NOMO-1 treated with DMSO at 0.1 percent for 48 hours (cell line): ENCODE results near the gene BICD2.

Experiments
- DNase-seq: peaks from one replicate; lab custom pipeline; 2025; ENCODE audit not compliant: unreplicated experiment; lab: John Stamatoyannopoulos, UW

Gene BICD2

DNA sequence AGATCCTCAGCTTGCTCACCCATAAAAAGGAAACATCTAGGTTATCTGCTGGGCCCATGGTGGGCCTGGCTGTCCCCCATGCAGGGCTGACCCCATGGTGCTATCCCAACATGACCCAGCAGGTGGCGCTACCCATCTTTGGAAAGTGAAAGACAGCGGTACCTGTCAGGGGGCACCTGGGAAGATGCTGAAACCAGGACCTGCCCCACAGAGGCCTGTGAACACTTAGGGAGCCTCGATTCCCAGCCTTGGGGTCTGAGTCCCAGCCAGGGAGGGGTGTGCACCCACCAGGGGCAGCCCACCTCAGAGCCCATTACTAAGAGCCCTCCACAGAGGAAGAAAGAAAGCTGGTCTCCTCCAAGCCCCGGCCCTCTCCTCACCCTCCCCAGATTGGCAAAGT, 48.1 kb downstream of the BICD2 start:
- DNase-seq, result peak; percentile 8

DNA sequence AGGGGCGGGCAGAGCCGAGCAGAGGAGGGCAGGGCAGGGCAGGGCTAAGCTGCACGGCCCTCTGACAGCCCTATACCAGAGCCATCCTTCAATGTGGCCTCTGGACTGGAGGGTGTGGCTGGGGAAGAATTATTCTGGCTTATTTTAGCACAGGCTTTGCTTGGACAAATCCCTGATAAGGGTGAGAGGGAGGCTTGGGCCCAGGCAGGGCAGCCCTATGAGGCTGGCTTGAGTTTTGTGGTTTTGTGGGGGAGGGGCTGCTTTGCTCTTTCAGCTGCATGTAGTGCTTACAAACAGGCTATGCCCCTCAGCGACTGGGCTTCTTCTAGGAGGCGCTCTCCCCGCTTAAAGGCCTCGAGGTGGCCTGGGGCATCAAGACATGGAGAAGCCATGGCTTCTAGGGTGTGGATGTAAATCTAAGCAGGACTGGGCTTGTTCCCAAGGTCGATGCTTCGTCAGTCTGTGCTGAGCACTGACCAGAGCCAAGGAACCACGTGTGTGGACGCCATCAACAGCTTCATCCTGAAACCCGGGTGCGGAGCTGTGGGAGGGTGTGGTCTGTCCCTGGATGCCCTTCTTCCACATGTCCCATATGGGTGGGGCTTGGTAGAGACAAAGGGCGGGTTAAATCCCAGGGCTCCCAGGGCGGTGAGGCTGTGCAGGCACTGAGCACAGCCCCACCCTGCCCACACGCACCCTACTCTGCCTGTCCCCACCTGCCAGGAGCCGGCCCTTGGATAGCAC, 49.0 kb downstream of the BICD2 start:
- no peak for DNase-seq

- DNase-seq, result no peak
These were observed 49.7 kb downstream of the BICD2 start for GRCh38 chr9:92714787-92715487.

GRCh38 chr9:92714016-92714415, 50.6 kb downstream of the BICD2 start:
- no peak for DNase-seq

GRCh38 chr9:92713528-92713927, 51.1 kb downstream of the BICD2 start:
- no peak for DNase-seq

- DNase-seq, result no peak
These were observed 51.9 kb downstream of the BICD2 start for GRCh38 chr9:92712767-92713166.

DNA sequence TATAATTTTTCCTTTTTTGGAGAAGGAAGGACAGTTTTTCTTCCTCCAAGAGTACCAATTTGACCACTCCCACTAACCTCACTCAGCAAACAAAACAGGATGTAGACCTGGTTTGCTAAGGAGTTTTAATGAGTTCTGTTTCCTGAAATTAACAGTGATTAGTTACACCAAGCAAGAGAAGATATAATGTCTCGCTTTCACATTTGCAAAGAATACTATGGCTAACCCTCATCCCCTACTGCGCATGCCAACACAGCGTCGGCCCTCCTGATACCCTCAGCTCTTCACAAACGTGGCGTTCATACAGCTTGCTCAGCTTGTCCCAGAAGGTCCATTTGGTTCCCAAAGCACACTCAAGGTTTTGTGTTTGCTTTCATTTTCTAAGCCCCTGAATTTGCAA, 52.8 kb downstream of the BICD2 start:
- DNase-seq, result peak; percentile 74

DNA sequence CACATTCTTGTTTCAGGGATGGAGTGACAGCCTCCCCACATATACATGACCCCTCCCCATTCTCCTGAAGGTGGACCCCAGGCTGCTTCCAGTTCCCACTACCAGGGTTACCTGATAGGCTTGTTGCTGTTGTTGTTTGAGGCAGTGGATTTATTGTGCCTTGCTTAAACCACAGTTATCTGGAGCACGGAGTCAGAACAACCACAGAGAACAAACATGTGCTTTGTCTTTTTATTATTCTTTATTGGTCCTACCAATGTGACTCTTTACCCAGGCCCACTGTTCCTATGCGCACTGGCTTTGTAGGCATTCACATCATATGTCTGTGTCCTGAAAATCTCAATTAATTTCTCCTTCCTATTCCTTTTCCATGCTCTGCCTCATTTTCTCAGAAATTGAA, 53.5 kb downstream of the BICD2 start:
- no peak for DNase-seq

- no peak for DNase-seq
These were observed 54.3 kb downstream of the BICD2 start for GRCh38 chr9:92710368-92710767.

DNA sequence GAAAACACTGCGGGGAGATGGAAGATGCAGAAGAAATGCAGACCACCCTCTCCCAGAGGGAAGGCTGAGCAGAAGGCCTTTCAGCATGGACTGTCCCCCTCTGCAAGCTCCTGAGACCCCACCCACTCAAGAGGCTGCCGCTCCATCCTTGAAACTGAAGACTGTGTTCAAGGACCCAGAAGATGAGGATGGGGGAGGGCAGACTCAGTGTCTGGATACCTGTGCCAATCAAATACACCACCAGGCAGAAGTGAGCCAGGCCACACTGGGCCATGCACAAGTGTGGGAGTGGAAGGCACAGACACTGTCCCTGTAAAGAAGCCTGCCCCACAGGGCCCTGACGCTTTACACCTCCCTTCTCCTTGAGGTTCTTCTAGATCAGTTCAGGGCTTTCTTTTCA, 54.7 kb downstream of the BICD2 start:
- DNase-seq, result no peak

GRCh38 chr9:92709240-92709639, 55.4 kb downstream of the BICD2 start:
- no peak for DNase-seq

DNA sequence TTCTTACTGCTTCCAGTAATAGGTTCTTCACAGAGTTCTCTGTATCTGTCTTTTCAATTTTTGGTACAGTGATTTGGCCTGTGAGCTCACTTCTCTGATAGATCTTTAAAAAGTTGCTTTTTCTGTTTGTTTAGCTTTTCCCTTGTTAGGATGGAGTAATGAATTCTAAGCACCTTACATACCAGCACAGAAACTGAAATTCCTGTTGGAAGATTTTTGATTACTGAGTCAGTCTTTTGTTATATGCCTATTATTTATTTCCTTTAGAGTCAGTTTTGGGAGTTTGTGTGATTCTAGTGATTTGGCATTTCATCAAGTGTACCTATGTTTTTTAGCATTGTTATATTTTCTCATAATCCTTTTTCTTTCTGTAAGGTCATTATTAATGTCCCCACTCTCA, 57.1 kb downstream of the BICD2 start:
- no peak for DNase-seq

- no peak for DNase-seq
These were observed 58.3 kb downstream of the BICD2 start for GRCh38 chr9:92706218-92706940.

DNA sequence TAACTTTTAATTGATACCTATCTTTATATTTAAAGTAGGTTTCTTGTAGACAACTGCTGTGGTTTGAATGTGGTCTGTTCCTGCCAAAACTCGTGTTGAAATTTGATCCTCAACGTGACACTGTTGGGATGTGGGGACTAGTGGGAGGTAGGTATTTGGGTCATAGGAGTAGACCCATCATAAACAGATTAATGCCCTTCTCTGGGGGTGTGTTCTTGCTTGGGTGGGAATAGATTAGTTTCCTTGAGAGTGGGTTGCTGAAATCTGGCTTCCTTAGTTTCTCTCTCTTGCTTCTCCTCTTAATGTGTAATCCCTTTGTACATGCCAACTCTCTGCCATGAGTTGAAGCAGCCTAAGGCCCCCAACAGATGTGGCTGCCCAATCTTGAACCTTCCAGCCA, 60.1 kb downstream of the BICD2 start:
- DNase-seq, result no peak

- no peak for DNase-seq
These were observed 68.0 kb downstream of the BICD2 start for GRCh38 chr9:92696619-92697018.

GRCh38 chr9:92686954-92687353, 77.7 kb downstream of the BICD2 start:
- DNase-seq, result no peak

DNA sequence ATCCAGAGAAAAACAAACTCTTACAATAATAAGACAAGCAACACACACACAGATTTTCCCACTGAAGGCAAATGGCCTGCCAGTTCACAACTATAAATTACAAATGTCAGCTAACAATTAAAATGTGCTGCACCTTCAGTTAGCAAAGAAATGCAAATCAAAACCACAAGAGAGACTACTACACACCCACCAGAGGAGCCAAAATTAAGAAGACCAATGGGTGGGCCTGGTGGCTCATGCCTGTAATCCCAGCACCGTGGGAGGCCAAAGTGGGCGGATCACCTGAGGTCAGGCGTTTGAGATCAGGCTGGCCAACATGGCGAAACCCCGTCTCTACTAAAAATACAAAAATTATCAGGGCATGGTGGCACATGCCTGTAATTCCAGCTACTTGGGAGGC, 79.6 kb downstream of the BICD2 start:
- no peak for DNase-seq

- DNase-seq, result no peak
These were observed 82.4 kb downstream of the BICD2 start for GRCh38 chr9:92682269-92682668.

DNA sequence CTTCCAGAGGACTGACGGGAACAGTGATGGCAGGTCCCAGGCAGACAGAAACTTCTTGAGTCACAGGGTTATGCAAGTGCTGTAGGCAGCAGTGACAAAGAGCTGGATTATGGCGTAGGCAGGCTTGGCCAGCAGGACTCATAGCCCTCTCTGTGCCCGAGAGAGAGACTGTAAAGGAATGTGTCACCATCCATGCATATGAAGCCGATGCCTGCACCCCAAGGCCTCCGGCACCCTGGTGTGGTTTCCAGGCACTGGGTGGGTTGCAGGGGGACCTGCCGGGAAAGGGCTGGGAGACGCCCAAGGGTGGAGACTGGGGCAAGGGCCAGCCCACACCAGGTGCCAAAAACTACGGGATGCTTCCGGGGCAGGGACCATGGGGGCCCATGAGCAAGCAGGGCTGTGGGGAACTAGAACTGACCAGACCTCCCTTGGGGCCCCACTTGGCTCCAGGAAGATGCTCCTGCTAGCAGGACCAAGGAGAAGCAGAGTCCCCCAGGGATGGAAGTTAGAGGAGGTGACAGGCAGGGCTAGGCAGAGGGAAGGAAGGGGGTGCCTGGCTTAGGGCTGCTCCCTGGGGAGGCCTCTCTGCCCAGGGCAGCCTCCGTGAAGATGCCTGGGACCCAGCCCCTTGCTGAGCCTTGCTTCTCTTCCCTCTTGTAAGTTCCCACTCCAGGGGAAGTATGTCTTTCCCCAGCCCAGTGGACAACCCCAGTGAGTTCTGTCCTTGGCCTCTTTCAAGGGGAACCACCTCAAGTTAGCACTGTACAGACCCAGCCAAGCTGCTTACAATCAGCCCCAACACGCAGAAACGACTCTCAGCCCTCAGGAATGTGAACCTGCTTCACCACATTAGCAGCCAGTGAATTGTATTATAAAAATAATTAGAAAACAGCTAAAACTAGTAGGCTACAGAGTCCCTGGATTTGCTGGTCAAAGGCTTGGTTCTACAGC, 84.2 kb downstream of the BICD2 start:
- DNase-seq, result no peak

- no peak for DNase-seq
These were observed 85.0 kb downstream of the BICD2 start for GRCh38 chr9:92679413-92680165.
